Endothelial cell of hepatic sinusoid (primary cell): Measurements from ENCODE around the gene CHST11.
"Not testable (repeated sequence)": the region's sequence is repeated elsewhere in the genome, so short reads cannot be mapped to it uniquely, and the experiment has no call there.

Experiments
- in situ Hi-C: cut with HindIII; loops from 2 replicates; pipeline ENCODE4 v1.10.0; 2017; ENCODE audit warnings: low sequenced_read_pairs

The CHST11 gene

DNA sequence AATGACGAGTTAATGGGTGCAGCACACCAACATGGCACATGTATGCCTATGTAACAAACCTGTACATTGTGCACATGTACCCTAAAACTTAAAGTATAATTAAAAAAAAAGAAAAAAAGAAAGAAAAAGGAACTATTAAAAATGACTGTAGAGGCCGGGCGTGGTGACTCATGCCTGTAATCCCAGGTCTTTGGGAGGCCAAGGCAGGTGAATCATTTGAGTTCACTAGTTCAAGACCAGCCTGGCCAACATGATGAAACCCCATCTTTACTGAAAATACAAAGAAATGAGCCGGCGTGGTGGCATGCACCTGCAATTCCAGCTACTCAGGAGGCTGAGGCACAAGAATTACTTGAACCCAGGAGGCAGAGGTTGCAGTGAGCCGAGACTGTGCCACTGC, 118.0 kb downstream of the CHST11 start:
- in situ Hi-C loops = not testable (repeated sequence)

DNA sequence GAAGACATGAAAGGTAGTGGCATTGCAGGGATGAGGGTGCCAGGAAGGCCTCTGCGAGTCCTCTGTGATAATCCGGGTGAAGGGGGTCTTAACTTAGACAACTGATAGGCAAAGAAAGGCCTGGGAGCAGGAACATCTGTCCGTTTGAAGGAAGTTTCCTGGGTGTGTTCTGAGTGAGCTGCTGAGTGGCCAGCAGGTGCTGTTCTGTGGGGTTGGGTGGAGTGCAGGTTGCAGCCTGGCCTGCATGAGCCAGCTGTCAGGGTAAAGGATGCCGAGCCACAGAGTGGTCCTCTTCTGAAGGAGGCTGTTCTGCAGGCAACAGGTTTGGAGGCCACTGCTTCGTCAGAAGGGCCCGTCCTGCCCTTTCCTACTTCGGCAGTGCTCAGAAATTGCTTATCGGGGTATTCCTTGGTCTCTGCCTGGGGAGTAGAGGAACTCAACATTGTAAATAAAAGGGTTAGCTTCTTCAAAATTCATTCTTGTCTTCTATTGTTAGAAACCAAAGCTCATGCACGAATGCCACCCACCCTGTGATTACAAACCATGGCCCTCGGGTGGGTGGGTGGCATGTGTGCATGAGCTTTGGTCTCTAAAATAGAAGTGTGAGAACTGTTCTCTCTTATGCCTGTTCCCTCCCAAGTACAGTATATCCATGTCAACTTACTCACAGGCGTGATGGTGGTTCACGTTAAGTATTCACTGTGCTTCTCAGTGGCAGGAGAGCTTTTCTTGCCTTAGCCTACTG, 118.9 kb downstream of the CHST11 start:
- in situ Hi-C loops = no loop called here

DNA sequence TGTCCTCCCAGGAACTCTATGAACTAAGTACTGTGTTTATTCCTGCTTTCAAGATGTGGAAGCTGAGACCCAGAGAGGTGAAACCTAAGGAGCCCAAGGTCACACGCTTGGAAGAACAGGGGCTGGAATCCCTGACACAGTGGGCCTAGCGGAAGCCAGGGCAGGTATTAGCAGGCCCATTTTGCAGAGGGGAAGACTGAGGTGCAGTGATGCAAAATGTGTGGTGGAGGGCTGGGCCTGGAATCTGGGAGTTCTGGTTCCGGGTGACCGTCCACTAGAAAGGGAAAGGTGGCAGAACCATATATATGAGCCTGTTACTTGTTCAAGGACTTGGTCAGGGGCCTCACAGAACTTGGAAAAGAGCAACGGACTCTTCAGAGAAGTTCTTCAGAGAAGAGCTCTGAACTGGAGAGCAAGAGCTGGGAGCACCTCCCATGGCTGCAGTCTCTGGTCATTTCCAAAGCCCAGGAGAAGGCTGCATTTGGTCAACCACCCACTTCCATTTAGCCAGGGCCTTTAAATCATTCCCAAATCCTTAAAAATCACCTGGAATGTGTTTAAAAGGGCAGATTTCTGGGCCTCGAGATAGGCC, 119.5 kb downstream of the CHST11 start:
- in situ Hi-C loops = no loop called here

DNA sequence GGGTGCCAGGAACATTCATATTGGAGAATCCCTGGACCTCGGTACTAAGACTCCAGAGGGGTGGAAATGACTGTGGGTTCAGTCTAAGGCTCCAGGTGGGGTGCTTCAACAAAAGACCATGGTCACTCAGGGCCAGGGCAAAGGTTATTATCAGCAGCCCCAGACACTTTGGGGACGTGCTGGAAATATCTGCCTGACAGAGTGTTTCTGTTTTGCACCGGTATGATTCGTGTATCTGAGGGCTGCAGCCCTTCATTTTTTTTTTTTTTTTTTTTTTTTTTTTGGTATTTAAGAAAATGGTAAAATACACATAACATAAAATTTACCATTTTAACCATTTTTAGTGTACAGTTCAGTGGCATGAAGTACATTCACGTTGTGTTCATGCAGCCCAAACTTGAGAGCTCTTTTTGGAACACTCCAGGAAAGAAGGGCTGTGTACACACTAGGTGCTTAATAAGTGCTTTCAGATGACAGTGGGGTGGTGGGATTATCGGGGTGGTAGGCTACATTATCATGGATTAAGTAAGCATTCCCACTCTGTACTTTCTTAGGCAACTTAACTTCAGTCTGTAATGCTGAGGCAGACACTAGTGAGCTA, 120.3 kb downstream of the CHST11 start:
- in situ Hi-C loops = no loop called here

DNA sequence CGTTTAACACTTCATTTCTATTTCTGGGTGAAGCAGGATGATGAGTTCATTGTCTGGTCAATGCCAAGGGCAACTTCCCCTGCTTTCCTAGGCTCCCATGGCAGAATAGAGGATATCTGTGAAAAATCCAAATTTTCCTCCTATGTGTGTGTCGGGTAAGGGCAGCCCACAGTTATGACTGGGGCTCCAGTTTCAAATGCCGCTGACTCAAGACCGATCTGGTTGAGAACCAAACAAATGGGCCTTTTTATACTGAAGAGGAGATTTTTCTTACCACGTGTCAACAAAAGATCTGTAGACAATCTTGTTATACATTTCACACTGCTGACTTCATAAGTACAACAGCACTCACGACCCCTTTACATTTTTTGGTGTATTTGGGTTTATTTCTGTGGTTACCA, 120.8 kb downstream of the CHST11 start:
- in situ Hi-C loops = no loop called here

DNA sequence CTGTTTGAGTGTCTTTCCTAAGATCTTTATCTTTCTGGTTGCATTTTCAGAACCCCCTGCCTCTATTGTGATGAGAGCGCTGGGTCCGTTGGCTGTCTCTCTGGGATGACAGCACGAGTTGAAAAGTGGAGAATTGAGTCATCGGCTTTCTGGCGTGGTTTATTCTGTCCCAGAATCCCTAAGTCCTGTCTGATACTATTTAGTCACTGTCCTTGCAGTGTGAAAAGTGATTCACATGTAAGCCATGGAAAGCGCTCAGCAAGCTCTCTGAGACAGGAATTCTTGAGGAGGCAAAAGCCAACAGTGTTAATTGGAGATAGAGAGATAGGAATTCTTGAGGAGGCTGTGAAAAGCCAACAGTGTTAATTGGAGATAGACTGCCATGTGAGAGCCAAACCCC, 121.7 kb downstream of the CHST11 start:
- in situ Hi-C loops = no loop called here

DNA sequence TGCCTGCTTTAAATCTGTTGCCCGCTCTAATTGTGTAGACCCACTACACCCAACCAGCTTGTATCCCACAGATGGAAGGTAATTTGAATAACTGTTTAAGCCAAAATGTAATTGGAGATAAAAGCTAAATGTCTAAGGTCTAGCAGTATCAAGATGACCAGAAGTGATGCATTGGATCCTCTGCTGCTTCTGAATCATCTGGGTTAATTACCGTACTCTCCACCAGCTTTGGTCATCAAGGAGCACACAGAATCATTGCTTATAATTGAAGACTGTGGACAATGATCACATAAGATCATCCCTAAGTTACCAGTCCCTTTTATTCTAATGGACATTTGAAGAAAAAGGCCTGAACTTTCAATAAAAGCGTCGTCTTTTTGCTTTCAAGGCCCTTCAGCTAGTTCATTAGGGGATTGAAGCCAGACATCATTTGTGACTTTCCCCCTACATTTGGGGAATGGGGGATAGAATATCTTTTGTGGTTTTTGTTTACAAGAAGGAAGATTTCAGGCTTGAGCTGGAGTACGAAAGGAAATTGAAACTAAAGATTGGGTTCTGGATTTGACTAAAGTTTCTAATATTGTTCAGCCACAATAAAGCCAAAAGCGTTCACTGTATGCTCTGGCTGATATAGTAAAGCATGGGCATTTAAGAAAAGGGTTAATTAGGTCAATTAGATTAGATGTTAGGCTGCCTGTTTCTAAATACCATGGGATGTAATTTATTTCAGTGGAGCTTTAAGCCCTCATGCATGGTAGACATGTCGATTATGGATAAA, 123.2 kb downstream of the CHST11 start:
- in situ Hi-C loops = no loop called here

DNA sequence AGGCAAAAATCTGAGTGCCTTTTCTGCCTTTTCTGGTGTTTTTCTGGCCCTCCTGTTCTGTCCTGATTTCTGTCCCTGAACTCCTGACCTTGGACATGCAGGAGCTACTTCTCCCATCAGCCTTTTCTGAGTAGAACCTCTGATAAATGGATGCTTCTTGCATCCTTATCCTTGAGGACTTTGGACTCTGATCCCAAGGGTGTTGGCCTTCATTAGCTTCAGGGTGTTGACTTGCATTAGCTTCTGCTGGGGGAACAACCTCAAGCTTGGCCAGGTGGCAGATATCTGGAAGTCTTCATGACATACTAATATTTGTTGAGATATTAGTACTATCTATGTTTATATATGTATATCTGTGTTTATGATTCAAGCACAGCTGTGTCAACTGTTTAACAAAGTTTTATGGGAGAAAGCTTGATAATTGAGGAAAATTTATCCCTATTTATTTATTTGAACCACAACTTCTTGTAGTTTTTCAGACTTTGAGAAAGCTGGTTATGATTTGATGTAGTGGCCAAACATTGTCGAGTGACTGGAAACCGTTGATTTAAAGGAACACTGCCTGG, 124.3 kb downstream of the CHST11 start:
- in situ Hi-C loops = no loop called here

DNA sequence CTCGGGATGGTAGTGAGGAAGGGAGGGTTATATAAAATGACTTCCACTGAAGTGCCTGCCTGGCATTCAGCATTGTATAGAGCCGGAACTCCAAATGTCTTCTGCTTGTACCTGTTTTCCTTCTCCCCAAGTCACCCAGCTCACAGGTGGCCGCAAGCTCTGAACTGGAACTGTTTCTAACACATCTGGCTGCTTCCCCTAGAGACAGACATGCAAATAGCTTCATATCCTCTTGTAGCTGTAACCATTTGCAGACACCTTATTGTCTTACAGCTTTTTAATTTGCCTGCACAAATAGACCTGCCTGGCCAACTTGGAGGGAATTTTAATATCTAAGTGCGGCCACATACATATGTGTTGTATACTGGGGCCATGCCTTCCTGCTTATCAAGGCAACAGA, 126.0 kb downstream of the CHST11 start:
- in situ Hi-C loops = no loop called here

DNA sequence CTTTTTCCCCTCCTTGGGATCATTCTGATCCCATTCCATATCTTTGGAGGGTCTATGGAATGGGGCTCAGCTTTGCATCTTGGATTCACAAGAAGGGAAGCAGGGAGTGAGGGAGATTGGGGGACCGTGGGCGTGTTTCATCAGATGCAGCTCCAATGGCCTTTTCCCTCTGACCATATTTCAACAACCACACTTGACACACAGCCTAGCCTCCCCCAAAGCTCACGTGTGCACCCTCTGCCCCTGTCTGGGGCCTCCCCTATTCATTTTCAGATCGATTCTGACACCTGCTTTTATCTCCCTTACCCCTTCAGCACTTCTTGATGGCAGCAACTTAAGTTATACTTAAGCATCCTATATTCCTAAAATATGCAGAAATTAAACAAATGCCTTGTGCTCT, 126.6 kb downstream of the CHST11 start:
- in situ Hi-C loops = no loop called here

DNA sequence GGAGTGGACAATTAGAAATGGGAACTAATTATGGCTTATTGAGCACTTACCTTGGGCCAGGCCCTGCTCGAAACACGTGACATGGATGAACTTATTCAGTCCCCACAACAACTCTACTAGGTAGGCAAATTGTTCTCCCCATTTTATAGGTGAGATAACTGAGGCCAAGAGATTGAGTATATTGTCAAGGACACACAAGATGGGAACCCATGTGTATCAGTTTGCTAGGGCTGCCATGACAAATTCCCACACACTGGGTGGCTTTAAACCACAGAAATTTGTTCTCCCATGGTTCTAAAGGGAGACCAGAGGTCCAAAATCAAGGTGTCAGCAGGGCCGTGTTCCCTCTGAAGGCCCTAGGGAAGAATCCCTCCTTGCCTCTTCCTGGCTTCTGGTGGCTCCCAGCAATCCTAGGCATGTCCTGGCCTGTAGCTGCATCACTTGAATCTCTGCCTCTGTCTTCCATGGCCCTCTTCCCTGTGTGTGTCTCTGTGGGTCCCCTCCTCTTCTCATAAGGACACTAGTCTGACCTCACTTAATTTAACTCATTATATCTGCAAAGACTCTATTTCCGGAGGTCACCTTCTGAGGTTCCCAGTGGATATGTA, 128.8 kb downstream of the CHST11 start:
- in situ Hi-C loops = no loop called here

DNA sequence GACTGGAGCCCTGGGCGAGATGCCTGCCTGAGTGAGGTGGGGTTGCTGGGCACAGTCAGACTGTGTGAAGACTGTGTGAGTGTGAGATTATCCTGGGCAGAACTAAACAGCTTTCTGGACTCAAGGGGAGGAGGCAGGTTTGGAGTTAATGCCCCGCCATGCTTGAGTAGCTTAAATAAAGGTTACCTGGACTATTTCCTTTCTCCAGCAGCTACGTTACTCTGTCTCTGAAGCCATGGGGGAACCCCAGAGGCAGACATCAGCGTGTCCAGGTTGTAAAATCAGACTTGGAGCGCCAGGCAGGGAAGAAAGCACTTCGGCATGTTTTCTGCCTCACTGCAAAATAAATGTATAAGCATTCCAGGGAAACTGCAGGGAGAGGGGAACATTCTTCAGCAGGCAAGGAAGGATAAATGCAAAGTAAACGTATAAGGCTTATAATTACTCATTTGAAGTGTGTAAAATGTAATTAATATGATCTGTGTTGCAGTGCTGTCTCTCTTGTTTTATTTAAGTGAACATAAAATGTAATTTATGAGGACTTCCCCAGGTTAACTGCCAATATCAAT, 129.7 kb downstream of the CHST11 start:
- in situ Hi-C loops = no loop called here

DNA sequence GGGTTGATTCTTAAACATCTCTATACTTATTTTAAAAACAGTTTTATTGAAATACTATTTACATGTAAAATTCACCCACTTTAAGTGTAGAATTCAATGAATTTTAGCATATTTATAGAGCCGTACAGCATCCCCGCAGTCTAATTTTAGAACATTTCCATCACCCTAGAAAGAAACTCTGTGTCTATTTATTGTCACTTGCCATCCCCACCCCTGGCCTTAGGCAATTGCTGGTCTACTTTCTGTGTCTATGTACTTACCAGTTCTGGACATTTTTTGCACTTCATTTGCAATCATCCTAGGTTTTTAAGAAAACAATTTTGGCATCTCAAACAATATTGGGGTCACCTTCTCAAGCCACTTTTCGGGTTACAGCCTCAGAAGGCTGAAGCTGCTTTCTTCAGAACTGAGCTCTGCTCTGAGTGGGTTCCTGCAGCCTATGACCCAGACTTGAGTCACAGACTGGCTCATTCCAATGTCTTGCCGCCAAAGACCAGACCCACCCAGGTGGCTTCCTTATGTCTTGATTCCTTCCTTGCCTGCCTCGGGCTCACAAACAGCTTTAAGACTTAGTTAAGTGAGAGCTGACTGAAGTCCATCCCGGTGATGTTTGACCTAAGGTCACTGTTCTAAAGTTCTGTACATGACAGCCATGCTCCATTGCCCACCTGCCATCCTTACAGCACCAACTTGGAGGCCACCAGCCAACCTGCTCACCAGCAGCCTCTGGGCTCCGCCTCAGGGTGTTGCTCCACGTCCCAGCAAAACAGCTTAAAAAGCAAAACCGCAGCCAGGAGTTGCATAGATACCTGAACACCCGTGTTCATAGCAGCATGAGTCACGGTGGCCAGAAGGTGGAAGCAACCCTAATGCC, 131.5 kb downstream of the CHST11 start:
- in situ Hi-C loops = no loop called here

DNA sequence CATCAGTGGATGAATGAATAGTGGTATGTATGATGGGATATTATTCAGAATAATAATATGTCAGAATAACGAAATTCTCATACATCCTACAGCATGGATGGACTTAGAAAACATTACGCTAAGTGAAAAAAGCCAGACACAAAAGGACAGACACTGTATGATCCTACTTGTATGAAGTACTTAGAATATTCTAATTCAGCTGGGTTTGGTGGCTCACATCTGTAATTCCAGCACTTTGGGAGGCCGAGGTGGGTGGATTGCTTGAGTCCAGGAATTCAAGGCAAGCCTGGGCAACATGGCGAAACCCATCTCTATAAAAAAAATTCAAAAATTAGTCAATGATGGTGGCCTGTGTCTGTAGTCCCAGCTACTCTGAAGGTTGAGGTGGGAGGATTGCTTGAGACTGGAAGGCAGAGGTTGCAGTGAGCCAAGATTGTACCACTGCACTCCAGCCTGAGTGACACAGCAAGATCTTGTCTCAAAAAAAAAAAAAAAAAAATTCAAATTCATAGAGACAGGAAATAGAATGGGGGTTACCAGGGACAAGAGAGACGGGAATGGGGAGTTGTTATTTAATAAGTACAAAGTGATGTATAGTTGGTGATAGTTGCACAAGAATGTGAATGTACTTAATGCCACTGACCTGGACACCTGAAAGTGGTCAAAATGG, 132.3 kb downstream of the CHST11 start:
- in situ Hi-C loops = no loop called here

DNA sequence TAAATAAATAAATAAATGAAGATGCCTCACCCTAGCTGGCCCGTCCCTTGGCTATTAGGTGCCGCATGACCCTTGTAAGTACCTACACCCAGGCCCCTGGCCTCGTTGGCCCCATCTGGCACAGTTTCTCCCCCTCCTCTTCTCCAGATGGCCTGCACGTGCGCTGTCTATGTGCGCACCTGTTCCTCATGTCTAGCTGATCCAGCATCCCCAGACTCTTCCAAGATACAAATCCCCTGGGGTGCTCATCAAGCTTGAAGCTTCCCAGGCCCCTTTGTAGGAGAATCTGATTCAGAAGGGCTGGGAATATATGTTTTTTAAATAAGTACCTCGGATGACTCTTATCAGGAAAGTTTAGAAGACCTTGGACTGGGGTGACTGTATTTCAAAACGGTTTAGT, 133.3 kb downstream of the CHST11 start:
- in situ Hi-C loops = no loop called here

DNA sequence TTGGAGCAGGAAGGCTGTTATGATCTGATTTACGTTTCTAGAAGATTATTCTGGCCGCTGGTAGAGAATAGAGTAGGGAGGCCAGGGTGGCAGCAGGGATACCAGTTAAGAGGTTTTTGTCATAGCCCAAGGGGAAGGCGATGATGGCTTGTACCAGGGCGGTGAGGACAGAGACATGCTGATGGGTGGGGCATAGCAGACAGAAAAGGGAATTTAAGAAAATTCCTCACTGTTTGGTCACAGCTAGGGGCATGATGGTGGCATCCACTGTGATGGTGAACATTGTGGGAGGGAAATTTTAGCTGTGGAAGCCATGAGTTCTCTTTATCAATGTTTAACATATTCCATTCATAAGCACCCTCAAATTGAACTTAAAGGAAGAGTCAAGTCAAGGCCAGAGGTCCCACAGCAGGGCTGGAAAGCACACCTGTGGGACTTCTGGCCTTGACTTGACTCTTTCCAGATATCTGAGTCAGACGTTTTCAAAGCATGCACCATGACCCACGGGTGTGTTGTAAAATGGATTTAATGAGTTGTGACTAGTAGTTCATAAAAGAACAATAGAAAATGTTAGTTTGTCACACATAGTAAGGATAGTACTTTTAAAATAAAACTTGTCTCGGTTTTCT, 134.6 kb downstream of the CHST11 start:
- in situ Hi-C loops = no loop called here

DNA sequence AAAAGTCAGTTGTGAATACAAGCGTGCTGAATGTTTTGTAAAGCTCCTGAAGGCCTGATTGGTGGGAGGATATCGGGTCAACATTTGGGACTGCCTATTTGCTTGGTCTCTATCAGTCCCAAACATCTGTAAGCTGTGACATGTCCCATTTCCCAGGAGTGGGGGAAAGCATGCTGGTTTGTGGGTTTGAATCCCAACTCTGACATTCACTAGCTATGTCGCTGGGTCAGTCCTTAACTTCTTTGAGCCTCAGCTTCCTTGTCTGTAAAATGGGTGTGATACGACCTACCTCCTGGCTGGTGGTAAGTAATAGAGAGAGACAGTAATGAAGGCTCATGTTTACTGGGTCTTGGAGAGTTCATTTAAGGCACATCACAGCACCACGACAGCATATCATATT, 136.7 kb downstream of the CHST11 start:
- in situ Hi-C loops = no loop called here

DNA sequence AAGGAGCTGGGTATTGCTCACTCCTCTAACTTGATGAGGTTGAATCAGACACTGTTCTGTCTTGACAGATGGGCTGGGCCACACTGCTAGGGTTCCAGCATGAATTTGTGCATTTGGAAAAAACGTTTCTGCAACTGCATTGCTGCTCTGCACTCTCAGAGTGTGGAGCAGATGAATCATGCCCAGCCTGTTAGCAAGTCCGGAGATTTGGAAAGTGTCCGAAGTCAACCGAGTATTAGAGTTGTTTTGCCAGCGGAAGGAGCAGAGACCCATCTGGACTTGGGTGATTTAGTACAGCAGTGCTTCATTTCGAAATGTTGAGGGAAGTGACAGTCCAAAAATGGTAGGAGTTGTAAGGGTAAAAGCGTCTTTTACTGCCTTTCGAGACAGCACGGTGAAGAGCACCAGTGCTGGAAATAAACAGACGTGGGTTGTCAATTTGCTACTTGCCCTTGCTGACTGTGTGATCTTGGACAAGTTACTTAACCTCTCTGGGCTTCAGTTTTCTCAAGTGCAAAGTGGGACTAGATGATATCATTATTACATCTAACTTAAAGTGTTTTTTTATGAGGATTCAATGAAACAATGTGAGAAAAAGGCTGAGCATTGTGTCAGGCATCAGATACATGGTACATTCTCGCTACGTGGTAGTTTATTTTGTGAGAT, 139.5 kb downstream of the CHST11 start:
- in situ Hi-C loops = no loop called here
